GM12872 (cell line): ENCODE measurements around the gene ANKRD44.

Experiments used
- TF ChIP-seq, protein P1 (sequence below): IDR thresholded peaks from 3 replicates; pipeline ENCODE4 v1.5.1; 2011; ENCODE audit warnings: low read depth, mild to moderate bottlenecking, low read length, moderate library complexity; ENCODE audit not compliant: insufficient read depth

The ANKRD44 gene

GRCh38 chr2:197057959-197058358 lies 252.6 kb downstream of the ANKRD44 start:
- TF ChIP-seq, protein P1, sequence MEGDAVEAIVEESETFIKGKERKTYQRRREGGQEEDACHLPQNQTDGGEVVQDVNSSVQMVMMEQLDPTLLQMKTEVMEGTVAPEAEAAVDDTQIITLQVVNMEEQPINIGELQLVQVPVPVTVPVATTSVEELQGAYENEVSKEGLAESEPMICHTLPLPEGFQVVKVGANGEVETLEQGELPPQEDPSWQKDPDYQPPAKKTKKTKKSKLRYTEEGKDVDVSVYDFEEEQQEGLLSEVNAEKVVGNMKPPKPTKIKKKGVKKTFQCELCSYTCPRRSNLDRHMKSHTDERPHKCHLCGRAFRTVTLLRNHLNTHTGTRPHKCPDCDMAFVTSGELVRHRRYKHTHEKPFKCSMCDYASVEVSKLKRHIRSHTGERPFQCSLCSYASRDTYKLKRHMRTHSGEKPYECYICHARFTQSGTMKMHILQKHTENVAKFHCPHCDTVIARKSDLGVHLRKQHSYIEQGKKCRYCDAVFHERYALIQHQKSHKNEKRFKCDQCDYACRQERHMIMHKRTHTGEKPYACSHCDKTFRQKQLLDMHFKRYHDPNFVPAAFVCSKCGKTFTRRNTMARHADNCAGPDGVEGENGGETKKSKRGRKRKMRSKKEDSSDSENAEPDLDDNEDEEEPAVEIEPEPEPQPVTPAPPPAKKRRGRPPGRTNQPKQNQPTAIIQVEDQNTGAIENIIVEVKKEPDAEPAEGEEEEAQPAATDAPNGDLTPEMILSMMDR: no peak

DNA sequence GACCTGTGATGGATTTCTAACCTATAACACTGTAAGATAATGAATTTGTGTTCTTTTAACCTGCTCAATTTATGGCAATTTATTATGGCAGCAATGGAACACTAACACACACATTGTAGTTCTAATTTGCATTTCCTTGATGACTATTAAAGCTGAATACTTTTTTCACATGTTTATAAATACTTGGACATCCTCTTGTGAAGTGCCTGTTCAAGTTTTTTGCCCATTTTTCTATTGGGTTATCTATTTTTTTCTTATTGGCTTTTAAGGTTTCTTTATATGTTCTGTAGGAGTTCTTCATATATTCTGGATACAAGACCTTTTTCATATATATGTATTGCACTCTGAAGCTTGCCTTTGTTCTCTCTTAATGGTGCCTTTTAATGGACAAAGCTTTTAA lies 255.5 kb downstream of the ANKRD44 start:
- TF ChIP-seq, protein P1: no peak

DNA sequence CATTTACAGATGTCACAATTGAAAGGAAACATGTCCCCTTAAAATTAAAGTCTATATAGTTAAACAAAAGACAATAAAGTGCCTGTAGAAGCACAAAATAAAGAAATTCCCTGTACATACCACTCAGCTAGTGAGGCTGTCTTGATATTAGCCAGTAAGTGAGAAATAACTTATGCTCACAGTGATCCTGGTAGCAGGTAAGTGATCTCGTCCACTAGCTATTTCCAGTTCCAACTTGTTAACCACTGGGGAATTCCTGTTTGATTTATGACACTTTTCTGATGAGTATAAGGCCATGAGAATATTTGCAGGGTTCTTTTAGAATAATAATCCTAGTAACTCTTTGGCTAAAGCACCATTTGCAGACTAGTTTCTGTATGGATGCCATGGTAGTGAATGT lies 256.1 kb downstream of the ANKRD44 start:
- TF ChIP-seq, protein P1: no peak

- TF ChIP-seq, protein P1: no peak
Measured at GRCh38 chr2:197052356-197052755, 258.2 kb downstream of the ANKRD44 start.

- TF ChIP-seq, protein P1: no peak
Measured at GRCh38 chr2:197045115-197045514, 265.5 kb downstream of the ANKRD44 start.

DNA sequence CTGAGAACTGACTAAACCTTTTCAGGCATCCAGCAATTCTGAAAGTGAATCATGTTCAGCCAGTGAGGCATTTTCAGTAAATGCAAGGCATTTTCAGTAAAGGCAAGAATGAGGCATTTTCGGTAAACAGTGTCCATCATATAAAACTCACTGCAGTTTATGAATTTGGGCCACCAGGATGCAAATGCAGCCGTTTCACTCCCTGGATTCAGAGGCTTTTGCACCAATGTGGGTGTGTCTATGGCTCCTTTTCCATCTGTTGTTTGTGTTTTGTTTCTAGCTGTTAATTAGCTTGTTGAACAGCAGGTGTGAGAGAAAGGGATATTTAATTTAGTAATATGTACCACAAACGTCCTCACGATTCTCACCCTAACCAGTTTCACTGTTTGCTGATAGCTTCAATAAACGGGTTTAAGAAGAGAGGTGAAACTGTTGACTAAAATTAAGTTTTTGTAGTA lies 267.8 kb downstream of the ANKRD44 start:
- TF ChIP-seq, protein P1: no peak

DNA sequence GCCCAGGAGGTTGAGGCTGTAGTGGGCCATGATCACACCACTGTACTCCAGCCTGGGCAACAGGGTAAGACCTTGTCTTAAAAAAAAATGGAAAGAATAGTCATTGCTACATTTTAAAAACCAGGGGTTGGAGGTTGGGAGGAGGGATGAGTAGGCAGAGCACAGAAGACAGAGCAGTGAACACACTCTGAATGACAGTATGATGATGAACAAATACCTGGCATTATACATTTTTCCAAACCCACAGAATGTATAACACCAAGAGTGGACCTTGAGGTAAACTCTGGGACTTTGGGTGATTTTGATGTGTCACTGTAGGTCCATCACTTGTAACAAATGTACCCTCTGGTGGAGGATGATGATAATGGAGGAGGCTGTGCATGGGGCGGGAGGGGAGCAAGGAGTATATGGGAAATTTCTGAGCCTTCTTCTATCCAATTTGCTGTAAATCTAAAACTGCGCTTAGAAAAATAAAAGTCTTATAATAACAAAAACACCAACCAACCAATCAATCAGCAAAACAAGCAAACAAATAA lies 272.6 kb downstream of the ANKRD44 start:
- TF ChIP-seq, protein P1: no peak

DNA sequence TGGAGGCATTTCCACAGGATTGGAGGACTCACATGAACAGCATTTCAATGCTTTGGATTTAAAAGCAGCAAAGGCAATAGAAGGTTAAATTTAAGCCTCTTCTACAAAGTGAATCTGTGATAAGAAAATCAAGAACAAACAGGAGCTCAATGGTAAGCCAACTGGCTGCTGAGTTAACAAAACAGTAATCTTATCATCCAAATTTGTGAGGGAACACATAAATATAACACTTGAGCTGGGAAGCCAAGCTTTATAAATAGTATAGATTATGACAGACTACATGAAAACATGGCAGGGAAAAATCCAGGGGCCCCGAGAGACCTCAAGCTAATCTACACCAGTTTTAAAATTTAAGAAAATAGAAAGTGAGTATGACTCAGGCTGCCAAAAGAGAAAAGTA lies 275.6 kb downstream of the ANKRD44 start:
- TF ChIP-seq, protein P1: no peak
